GM18867 (cell line): ENCODE data around the gene IMPA2.
A peak's percentile ranks its signal among the peaks of the same experiment; 100 is the strongest.

Source experiments
- ATAC-seq: cut with Tn5 transposase; IDR thresholded peaks from one replicate; pipeline ENCODE4 v1.9.1; 2021; ENCODE audit warnings: mild to moderate bottlenecking, moderate library complexity; ENCODE audit not compliant: unreplicated experiment

Gene IMPA2

GRCh38 chr18:12046046-12046750 lies 64.9 kb downstream of the IMPA2 start:
- no peak for ATAC-seq

GRCh38 chr18:12046751-12047335 lies 65.5 kb downstream of the IMPA2 start:
- no peak for ATAC-seq

GRCh38 chr18:12048010-12048826 lies 66.9 kb downstream of the IMPA2 start:
- no peak for ATAC-seq

- ATAC-seq = no peak
Observed at GRCh38 chr18:12048827-12049175, 67.5 kb downstream of the IMPA2 start.

DNA sequence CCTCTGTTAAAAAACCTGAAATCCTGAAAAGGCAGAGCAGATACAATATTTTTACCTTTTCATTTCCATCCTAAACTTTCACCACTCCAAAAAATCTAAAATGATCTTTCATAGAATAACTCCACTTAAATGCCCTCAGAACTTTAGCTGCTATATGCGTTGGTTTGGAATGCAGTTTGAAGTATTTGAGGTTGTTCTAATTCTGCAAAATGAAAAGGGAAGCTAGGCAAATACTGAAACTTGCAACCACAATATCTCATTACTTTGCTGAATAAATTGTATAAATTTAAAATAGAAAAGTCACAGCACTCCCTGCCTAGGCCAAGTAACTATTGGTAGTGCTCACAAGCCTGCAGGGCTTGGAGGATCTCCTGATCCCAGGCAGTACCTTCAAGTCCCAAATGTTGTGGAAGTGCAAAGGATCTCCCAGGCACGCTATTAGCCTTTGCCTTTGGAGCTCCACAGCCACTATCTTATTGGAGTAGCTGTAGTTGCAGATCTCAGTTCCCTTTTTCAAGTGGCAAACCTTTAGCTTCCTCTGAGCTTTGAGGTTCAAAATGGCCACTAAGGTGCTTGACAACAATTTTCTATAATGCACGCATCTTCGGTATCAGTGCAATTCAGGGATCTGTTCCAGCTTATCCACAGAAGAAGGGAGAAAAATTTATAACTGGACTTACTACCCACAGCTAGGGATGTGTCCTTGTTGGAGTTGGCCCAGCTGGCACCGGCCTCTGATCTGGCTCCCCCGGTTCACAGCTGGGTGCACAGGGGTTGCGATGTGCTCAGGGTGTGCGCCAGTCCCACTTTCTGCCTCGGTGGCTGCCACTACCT lies 68.9 kb downstream of the IMPA2 start:
- ATAC-seq = peak; percentile 93

GRCh38 chr18:12052866-12053265 lies 71.6 kb downstream of the IMPA2 start:
- no peak for ATAC-seq

DNA sequence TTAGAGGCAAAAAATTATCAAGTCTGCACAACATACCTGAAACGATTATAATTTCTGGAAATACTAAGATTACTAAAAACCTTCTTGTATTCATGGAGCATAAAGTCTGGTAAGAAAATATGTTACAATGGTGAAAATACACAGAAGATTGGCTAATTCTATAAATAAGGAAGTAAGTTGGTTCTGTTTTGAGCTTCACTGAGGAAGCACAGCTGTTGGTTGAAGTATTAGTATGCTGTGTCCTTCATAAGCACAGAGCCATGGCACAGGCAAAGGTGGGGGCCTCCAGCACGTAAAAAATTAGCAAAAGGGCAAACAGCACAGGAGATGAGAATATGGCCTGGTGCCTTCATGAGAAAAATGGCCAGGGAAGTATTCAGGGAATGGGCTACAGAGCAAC lies 72.0 kb downstream of the IMPA2 start:
- peak; percentile 37 for ATAC-seq

DNA sequence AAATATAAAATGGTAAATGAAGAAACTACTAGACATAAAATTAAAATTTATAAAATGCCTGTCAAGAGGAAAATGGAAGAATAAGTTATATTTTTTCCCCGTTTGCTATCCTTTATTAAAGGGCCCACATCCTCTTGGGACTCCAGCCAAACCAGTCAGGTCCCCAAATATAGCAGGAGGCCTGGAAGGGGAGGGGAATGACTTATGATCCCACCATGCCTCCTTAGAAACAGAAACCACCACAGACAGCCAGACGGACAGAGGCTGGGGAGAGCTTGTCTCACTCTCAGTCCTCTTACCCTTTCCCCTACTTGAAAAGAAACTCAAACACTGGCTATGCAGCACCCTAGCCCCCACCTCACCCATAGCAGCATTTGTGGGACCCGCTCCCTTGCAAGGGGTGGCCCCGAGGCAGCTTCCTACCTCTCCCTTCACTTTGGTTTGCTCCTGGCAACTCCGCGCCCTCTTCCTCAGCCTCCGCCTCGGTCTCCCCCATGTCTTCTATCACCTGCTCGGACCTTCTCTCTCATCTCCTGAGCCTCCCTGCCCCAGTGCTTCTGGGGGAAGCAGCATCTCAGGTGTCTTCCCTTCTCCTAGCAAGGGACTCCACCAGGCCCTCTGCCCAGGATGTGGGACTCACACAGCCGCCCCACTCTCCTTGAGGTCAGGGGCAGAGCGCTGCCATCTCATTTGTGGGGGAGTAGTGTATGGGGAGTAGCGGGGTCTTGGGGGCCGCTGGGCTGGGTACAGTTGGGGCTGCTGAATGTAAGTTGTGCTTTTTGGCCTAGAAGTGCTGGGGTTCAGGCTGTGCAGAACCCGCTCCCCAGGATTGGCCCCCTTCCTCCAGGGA lies 75.0 kb downstream of the IMPA2 start:
- no peak for ATAC-seq

DNA sequence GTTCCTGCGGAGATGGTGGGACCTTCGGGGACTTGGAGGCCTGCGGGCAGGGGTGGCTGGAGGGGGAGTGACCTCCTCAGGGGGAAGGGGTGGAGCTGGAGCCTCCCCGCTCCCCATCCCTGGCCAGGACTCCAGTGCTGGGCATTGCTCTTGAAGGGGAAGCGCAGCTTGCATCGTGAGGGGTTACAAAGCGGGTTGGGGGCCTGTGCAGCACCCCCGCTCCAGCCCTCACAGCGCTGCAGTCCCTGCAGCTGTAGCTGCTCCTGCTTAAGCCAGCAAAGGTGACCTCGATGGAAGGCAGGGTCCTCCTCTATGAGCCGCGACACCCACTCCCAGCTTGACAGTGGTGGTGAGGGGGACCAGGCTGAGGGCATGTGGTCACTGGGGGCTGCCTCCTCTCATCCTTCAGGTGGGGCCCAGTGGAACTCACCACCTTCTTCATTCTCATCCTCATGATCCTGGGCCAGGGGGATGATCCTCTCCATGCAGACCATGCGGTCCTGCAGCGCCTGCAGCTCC lies 75.6 kb downstream of the IMPA2 start:
- ATAC-seq = no peak

GRCh38 chr18:12057419-12058039 lies 76.2 kb downstream of the IMPA2 start:
- no peak for ATAC-seq

DNA sequence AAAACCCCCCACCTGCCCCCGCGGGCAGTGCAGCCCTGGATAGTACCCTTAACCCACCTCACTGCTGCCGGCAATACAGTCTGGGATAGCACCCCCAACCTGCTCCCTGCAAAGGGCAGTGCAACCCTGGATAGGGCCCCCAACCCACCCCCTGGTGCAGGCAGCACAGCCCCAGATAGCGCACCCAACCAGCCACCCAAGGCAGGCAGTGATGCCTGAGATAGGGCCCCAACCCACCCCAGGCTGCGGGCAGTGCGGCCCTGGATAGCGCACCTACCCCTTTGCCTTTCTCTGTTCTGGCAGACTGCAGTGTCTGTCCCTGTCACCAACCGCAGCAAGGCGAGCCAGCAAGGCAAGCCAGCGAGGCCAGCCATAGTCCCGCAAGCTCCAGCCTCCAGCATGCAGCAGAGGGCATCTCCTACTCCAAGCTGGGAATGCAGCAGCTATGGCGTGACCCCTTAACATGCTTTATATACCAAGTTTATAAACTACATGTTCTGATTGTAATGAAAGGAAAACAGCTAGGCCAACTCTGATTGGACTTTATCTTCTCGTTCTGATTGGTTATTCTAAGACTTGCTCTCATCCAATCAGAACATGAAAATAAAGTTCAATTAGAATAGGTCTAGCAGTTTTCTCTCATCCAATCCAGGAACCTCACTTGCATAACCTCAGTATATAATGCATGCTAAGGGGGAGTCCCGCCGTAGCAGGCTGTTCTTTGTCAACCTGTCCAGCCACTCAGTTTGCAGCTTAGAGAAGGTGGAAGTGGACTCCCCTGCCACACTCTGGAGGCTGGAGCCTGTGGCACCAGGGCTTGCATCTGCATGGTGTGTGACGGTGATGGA lies 78.3 kb downstream of the IMPA2 start:
- ATAC-seq = no peak

- no peak for ATAC-seq
Observed at GRCh38 chr18:12060182-12060870, 79.0 kb downstream of the IMPA2 start.

DNA sequence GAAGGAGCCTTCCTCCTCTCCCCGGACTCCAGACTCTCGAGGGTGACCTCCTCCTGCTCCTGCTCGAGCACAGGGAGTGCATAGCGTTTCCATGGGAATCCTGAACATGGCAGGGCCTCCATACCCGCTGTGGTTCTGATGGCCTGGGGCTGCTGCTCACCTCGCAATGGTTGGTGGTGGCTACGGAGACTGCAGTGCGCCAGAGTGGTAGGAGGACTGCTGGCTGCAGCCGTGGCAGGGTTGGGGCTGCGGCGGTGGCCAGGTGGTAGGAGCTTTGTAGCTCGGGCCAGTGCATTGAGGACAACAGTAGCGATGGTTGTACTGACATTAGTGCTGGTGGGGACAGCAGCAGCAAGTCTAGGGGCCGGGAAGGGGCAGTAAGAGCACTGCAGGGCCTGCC lies 80.4 kb downstream of the IMPA2 start:
- ATAC-seq = no peak

GRCh38 chr18:12062974-12063373 lies 81.7 kb downstream of the IMPA2 start:
- ATAC-seq = no peak

- ATAC-seq = no peak
Observed at GRCh38 chr18:12064086-12064763, 82.9 kb downstream of the IMPA2 start.

DNA sequence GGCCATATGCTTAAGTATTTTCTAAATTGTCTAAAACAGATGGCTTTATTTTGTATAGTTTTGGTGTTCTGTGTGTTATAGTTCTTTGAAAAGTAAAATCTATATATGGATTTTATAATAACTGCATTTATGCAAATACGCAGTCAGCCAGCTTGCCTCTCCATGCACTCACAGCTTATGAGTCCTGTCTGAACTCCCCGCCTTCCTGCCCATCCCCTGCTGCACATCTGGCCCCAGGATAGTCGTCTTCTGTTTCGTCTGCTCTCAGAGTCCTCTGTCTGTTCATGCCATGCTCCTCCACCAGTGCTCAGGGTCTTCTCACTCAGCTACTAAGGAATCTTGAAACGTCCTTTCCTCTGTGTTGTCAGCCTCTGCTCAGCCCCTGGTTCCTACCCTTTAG lies 84.1 kb downstream of the IMPA2 start:
- ATAC-seq = no peak

GRCh38 chr18:12066910-12067511 lies 85.7 kb downstream of the IMPA2 start:
- no peak for ATAC-seq
